IPS-NIHi7 (cell line): Measurements from ENCODE around the gene SHPK.

Source experiments
- DNase-seq: peaks from one replicate; pipeline ENCODE4 v3.0.0; 2012; ENCODE audit warnings: mixed read lengths; ENCODE audit errors: extremely low spot score

SHPK gene

DNA sequence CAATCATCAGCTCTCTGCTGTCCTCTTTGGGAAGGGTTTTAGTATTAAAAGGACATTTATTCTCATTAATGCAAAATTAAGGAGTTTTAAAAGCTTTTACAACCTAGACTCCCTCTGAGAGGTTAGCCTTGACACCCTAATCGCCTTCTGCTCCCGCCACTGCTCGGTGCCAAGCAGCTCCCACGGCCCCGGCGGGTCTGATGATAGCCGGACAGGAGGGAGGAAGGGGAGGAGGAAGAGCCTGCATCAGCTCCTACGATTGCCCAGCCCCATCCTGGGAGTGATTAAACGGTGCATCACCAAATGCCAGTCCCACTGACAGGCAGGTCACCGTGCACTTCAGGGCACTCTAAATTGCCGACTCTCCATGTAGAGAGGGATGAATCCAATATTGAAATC lies 8.3 kb downstream of the SHPK start:
- DNase-seq, result no peak

DNA sequence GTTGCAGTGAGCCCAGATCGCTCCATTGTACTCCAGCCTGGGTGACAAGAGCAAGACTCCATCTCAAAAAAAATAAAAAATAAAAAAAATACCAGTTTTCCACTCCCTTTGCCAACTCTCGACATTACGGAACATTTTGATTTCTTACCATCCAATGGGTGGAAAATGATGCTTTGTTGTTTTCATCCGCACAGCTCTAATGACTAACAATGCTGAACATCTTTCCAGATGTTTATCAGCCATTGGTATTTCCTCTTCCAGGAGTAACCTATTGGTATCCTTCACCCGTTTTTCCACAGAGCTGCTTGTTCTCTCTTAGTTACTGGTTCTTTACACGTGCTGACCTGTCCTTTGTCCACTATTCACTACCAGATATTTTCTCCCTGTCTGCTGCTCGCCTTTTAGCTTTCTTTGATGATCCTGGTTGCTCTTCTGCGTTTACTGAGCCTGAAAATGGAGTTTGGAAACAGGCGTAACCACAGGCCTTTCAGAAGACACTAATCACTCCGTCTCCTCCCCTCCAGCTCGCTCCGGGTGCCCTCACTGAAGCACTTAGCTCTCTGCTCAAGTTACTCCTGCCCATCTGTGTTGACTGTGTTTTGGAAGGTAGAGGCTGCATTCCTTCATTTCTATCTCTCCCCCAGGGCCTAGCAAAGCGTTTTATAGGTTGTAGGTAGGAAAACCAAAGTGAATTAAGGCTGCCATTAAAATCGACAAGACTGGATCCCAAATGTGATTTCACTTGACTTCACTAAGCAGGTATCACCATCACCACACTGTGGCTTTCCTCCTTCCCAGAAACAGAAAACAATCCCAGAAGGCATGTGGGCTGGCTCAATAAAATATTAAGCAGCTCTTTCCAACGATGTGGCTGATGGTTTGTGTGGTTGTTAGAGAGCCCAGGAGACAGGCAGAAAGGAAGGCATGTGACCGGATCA lies 8.9 kb downstream of the SHPK start:
- DNase-seq, result no peak

DNA sequence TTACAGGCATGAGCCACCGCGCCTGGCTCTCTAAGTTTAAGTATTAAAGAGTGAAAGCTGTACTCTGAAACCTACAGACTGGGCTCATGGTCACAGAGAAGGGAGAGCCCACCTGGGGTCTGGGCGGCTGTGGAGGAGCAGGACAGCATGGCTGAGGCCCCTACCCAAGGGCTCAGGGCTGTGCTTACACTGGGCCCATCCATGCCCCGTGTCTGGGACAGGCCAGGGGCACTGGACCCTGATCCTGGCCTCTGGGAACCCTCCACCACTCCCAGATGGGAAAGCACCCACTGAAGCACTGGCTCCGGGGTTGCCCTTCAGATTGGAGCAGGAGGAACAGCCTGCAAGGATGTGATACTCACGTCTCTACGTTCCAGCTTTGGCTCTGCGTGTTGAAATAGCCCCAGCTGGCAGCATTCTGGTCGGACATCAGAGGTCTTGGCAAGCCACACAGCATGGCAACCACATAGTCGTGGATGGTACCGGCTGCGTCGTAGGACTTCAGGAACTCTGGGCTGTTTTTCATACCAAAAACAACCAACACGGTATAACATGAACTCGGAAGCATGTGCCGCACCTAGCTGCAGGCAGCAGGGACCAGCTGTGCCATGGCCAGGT lies 13.0 kb downstream of the SHPK start:
- no peak for DNase-seq

DNA sequence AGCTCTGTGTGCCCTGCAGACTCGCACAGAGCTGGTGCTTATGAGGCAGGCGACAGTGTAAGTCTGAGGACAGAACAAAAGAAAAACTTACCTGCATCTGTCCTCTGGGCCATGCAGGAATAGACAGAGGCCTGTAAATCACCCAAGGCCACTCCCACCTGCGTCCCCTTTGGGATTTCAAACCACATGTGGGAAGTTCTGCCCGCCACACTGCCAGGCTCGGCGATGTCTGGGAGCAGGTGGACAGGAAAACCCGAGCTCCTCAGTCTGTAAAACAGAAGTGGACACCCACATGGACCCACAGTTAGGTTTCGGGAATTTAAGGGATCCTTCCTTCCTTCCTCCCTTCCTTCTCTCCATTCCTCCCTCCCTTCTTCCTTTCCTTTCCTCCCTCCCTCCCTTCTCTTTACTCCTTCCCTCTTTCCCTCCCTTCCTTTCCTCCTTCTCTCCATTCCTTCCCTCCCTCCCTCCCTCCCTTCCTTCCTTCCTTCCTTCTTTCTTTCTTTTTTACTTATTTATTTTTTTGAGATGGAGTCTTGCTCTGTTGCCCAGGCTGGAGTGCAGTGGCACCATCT lies 14.8 kb downstream of the SHPK start:
- no peak for DNase-seq

DNA sequence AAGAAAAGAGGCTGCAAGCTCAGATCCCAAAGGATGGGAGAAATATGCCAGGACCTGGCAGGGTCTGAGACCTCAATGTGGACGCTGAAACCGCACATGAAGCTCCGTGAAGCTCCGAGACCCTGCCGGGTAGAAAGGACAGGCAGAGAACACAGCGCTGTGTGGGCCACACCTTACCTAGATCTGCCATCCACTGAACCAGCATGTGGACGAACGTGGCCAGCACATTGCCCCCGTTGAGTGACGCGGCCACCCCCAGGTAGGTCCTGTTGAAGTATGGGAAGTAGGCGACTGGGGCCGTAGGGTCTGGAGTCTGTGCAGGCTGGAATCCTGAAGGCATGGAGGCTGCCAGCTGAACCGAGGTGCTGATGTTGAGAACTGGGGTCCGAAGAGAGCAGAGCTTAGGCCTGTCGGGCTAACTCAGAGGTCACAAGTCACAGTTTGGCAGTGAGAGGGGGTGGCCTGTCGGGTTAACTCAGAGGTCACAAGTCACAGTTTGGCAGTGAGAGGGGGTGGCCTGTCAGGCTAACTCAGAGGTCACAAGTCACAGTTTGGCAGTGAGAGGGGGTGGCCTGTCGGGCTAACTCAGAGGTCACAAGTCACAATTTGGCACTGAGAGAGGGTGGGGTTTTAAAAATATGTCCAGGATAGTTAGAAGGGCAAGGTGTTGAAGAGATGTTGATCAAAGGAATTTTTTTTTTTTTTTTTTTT lies 20.7 kb downstream of the SHPK start:
- DNase-seq, result no peak

DNA sequence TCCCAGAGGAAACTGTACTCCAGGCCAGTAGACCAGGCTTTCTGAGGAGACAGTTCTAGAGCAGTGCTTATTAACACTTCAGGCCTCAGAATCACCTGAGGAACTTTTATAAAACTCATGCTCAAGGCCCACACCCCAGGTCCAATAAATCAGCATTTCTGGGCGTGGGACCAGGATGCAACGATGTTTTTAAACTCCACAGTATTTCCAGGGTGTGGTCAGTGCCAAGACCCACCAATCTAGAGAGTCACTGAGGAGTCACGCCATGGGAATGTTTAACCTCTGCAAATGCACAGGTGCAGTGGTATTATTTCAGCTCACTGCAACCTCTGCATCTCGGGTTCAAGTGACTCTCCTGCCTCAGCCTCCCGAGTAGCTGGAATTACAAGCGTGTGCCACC lies 22.9 kb downstream of the SHPK start:
- no peak for DNase-seq

DNA sequence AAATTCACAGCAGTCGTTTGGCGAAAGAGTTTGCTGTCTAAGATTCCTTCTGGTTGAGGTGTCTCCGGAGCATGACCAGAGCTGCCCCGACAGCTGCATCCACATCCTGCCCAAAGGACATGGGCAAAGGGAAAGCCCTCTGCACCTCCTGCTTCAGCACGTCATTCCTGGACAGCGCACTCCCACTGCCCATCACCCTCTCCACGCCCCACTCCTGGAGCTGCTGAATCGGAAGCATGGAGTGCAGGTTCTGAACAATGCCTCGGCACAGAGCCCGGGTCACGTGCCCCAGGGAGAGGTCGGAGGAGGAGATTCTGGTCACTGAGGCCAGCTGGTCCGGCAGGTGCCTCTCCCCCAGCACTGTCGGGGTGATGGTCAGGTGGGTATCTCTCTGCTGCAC lies 25.5 kb downstream of the SHPK start:
- DNase-seq, result no peak

DNA sequence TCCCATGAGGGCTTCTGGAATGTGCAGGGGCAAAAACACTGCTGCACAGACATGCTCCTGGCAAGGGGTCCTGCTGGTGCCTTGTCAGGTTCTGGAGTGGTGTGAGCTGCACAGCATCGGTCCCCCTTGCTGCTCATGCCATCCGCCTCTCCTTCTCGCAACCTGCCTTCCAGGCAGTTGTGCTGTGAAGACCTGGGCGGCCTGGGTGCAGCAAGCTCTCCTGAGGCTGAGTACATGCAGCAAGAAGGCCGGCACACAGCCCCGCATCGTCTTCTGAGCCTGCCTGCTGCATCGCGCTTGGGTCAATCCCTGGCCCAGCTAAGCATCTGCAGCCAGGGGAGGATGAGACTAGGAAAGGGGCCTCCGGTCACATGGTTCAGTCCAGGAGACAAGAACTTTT lies 26.4 kb downstream of the SHPK start:
- no peak for DNase-seq

DNA sequence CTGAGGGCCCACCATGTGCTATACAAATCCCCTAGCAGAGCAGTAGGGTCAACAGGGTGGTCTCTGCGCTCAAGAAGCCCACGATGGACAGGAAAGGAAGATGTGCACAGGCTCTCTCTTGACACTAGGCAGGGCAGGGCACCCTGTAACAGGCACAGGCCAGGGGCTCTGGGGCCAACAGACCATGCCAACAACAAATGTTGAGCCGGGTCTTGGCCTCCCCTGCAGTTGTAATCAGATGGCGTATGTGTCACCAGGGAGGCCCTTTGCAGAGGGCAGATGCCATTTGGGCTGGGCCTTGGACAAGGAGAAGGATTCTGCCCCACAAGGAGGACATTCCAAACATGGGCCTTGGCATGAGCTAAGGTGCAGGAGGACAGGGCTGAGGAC lies 32.2 kb downstream of the SHPK start:
- no peak for DNase-seq

DNA sequence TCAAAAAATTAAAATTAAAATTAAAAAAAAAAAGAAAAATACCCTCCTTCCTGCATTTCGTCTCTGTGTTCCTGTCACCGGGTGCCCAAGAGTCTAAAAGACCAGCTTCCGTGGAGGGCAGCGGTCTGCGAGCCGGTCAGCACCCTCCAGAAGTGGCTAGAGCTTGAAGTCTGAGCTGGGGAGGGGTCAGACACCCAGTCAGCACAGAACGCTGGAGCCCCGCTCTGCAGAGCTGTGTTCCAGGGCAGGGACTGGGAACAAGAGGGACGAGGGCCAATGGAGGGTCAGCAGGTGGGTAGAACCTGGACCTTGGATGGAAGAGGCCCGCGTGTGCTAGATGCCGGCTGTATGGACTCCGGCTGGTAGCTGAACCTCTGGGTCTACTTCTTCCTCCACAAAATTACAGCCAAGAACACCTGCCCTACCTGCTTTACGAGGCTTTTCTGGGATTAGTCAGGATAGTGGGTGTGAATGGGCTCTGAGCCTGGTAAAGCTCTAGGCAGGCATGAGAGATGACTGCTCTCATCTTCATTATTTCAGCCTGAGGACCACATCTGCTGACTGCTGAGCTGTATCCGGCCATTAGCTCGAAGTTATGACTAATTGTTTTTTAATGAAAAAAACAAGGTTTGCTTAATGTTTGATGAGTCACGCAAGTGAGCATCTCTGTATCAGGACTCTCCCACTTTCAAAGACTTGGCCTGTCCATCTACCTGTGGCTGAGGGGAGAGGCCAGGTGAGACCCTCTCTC lies 32.8 kb downstream of the SHPK start:
- DNase-seq, result no peak

DNA sequence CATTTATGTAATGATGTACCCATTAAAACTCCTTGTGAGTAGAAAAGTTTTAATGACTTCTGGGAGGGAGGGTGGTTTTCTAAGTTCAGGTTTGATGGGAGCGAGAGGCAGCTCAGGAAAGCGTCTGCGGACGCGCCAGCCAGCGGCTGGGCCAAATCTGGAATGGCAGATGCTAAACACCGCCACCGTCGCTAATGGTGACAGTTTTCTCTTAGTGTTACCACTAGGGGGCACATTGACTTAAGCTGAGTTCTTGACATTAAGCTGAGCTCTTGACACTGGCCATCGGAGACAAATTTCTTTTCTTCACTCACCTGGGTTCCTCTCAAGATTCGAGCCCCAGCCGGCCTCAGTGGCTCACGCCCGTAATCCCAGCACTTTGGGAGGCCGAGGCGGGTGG lies 33.6 kb downstream of the SHPK start:
- peak; percentile 85 for DNase-seq

DNA sequence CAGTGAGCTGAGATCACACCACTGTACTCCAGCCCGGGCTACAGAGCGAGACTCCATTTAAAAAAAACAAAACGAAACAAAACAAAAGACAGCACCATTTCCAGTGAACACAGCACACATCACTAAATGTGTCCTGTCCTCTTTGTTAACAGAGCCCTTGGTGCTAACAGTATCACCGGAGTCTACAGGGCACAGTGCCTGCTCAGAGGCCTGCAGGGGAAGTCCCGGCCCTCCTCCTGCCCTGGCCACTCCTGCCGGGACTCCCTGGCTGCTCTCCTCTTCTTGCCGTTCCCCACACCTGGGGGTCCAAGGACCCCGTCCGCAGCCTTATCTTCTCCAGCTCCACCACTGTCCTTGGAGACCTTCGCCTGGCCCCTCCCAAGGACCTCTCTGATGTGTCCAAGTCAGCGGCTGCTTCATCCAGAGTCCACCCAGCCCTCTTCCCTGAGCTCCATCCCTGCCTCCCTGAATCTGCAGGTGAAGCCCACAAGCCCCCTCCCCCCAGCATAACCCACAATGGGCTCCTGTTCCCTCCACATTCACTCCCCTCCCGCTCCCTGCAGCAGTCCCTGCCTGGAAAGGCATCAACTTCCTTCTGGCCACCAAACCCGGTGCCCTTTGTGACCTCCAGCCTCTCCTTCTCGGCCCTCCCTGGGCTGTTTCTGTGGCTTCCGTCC lies 35.4 kb downstream of the SHPK start:
- no peak for DNase-seq

DNA sequence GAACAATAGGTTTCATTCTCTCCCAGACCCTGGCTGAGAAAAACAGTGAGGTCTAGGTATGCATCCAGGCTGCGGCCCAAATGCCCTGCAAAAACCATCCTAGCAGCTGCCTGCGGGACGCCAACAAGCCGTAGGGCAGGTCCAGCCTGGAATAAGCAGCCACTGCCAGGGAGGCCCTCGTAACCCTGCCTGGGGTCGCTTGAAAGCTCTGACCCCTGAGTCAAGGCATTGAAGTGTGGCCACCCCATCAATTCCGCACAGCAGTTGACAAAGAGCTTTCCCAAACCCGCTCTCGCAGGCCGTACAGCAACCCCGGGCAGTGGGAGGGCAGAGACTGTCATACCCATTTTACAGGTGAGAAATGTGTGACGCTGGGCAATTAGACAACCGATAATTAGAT lies 38.0 kb downstream of the SHPK start:
- DNase-seq, result no peak

DNA sequence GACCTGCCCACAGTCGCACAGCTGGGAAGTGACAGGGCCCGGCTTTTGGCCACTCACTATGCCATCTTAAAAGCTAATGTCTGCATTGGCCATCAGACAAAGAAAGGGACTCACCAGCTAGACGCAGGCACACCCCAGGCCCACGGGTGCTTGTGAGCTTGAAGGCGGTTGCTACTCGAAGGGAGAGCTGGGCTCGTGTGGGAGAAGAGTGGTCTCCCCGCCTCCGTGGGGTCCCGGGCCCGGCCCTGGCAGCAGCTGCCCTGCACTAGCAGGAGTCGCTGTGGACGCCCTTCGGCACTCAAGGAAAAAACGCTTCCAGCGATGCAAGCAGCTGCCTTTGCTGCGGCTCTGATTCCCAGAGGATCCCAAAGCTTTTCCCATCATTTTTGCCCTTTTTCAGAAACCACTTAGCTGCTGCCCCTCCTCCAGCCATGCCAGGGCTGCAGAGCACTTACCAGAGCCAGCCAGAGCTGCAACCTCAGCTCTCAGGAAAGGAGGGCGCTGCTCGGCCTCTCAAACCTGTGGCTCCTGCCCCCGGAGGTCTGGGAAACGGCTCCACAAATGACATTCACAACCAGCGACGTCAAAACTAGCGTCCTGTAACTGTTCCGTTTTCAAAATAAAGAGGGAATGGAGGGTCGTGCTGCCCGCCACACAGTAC lies 39.1 kb downstream of the SHPK start:
- no peak for DNase-seq

DNA sequence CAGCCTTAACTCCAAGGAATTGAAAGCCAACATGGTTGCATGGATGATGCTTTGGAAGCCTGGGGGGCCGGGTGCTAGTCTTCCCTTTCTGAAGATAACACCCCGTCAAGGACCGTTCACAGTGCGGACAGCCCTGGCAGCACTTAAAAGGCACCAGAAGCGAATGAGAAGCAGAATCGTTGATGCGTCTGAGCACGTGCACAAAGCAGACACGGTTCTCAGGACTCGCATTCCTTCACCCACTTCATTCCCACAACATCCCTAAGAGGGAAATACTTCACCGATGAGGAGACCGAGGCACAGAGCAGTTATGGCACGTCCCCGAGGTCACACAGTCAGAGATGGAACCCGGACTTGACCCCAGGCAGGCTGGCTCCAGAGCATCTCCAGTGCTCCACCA lies 41.1 kb downstream of the SHPK start:
- no peak for DNase-seq

DNA sequence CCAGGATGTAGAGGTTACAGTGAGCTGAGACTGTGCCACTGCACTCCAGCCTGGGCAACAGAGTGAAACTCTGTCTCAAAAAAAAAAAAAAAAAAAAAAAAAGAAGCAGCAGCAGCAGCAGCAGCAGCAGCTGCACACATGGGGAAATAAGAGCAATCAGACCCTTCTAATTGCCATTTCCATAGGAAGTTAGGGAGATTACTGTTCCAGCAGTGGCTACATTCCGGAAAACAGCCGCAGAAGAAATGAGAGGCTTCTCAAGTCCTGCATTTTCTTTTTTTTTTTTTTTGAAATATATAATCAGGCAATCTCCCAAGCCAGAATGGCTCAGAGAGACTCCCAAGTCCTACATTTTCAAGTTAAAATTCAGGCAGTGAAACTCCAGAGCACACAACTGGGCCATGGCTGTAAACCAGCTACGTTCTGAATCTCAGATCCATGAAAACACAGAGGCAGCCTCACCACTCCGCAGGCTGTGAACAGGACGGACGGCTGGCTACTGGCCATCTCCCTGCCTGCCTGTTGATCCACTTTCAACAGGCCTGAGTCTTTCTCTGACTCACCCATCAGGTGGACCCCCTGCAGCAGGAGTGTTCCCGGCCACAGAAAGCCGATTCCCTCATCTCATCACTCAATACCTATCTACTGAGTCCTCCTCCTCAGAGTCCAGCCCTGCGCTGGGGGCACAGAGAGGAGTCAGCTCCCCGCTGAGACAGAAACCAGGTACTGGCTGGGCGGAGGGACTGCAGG lies 41.8 kb downstream of the SHPK start:
- DNase-seq, result no peak

DNA sequence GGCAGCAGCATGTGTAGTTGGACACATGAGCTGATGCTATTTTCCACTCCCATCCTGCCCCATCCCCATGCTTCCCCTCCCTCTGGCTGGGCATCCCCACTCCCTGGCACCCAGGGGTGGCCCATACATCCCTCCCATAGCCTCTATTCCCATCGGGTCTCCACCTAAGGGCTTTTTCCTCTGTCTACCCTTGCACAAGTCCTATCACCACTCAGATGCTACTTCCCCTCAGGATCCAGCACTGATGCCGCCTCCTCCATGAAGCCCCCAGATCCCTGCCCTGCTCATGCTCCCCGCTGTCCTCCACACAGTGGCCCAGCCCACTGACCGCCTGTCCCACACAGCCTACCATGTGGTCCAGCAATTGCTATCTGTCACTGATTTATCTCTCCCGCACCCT lies 42.7 kb downstream of the SHPK start:
- DNase-seq, result no peak

DNA sequence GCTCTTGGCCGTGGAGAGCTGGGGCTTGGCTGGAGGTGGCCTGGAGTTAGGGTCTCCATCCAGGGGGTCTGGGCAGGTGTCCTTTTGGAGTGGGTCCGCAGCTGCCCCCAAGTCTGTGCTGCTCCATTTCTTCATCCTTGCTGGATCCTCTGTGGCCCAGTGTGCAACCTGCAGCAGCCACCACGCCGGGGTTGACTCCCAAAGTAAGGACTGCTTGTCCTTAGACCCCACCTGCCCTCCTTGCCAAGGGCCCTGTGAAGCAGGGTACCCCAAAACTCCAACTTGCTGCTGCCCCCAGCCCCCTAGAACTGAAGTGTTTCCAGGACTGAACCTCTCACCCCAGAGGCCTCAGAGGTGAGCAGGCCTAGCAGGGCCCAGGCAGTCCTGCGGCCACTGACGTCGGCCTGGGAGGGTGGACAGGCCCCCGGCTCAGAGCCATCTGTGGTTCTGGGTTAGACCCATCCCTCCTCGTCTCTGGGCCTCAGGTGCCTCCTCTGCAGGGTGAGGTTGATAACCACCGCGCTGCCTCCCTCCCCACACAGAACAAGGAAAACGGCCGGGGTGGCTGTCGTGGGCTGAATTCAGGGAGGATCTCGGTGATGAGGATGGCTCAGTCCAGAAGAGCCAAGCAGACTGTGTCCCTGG lies 43.7 kb downstream of the SHPK start:
- DNase-seq, result no peak

DNA sequence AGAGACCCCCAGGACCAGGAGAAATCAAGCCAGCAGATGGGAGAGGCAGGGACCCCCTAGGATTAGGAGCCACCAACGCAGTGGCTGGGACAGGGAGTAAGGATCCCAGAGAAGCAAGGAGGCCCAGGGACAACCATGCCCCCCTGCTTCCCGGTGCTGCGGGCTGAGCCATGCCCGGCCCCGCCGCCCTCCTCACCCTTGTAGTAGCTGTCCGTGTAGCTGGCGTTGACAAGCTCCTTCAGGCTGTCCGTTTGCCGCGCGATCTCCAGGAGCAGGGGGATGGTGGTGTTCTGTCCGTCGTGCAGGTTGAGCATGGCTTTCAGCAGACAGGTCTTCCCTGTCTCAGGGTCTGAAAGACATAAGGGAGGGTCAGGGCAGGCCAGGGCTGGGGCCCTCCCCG lies 45.3 kb downstream of the SHPK start:
- DNase-seq, result no peak
